Measurements from ENCODE around the gene C17orf50.

C17orf50 gene

GRCh38 chr17:35752471-35752870, 8.2 kb upstream of the C17orf50 start:
- H3K4me3 ChIP-seq (ENCODE audit: low read length), result no peak overlapping the region
- TF ChIP-seq, protein P1, sequence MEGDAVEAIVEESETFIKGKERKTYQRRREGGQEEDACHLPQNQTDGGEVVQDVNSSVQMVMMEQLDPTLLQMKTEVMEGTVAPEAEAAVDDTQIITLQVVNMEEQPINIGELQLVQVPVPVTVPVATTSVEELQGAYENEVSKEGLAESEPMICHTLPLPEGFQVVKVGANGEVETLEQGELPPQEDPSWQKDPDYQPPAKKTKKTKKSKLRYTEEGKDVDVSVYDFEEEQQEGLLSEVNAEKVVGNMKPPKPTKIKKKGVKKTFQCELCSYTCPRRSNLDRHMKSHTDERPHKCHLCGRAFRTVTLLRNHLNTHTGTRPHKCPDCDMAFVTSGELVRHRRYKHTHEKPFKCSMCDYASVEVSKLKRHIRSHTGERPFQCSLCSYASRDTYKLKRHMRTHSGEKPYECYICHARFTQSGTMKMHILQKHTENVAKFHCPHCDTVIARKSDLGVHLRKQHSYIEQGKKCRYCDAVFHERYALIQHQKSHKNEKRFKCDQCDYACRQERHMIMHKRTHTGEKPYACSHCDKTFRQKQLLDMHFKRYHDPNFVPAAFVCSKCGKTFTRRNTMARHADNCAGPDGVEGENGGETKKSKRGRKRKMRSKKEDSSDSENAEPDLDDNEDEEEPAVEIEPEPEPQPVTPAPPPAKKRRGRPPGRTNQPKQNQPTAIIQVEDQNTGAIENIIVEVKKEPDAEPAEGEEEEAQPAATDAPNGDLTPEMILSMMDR (conservative IDR thresholded peaks at IDR 0.05; ENCODE audit: low read length), result no peak
- no peak for DNase-seq (ENCODE audit: low read depth)

DNA sequence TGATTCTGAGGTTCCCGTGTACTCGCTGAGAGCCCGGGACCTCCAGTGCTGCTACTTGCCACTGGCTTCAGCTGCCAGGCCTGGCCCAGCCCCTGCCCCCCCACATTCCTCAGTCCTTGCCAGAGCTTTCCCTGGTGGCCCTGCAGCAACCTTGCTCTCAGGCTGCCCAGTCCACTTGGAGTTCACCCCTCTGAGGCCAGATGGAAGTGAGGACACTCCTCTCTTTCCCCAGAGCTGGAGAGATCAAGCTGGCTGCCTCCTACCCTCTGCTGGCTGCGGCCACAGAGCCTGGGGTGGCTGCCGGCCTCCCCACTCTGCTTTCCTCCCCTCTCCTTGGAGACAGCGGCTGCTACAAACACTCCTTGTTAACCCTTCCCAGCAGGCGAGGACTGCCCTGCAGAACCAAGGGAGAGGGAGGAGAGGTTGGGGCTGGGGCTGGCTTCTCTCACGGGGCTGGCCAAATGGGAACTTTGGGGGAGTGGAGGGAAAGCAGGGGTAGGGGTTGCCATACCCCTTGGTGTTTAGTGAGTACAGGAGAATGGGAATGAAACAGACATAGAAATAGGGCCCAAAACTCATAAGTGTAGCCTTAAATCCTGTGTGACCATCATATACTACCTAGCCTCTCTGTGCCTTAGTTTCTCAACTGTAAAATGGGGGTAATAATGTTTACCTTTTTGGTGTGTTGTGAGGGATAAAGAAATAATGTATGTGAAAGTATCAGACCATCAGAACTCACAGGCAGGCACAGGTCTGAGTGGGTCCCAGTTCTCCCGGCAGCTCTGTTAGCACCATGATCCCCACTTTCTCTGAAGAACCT, 7.5 kb upstream of the C17orf50 start, which contains the start of gene GAS2L2:
GAS2L2 (minus strand) TSS at position 295 of the 820 bp plus-strand sequence. CDS start 389 bp downstream, outside the sequence.
- DNase-seq (ENCODE audit: low read depth), result peak; percentile 23
- TF ChIP-seq, protein P1 (conservative IDR thresholded peaks at IDR 0.05; ENCODE audit: low read length), result no peak
- no peak within 1 kb of the TSS for H3K4me3 ChIP-seq (ENCODE audit: low read length)

DNA sequence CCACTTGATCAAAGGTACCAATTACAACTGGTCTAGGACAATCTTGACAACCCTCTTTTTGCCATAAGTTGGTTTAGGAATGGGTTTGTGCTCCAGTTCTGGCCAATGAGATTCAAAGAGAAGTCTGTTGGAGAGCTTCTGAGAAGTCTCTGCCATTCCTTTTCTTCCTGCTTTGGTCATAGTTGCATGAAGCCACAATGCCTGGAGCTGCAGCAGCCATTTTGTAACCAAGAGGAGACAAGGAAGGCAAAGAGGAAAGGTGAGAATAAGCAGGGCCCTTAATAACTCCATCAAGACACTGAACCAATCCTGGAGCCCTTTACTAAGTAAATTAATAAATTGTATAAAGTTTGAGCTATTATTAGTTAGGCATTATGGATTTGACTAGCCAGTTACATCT, 3.4 kb upstream of the C17orf50 start:
- DNase-seq (ENCODE audit: low read depth), result no peak
- TF ChIP-seq, protein P1 (conservative IDR thresholded peaks at IDR 0.05; ENCODE audit: low read length), result no peak
- H3K4me3 ChIP-seq (ENCODE audit: low read length), result no peak overlapping the region

DNA sequence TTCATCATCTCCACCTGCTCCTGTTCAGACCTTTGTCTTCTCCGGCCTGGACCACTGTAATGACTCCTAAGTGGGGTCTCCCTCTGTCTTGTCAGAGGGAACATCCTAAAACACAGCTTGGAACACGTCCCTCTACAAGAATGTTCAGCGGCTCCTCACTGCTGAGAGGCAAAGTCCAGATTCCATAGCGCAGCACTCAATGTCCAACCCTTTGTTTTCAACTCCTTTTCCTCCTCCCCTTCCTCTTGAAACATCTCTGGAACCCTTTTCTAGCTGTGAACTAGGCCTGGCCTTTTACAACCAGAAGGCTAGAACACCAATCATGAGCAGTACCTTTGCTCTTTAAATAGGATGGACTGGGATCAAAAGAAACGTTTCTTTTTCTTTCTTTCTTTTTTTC, 914 bp downstream of the C17orf50 start:
- H3K4me3 ChIP-seq (ENCODE audit: low read length), result no peak overlapping the region
- no peak for DNase-seq (ENCODE audit: low read depth)
- TF ChIP-seq, protein P1 (conservative IDR thresholded peaks at IDR 0.05; ENCODE audit: low read length), result no peak

GRCh38 chr17:35763767-35764122, 3.1 kb downstream of the C17orf50 start:
- H3K4me3 ChIP-seq (ENCODE audit: low read length), result peak overlapping the region; percentile 43
- TF ChIP-seq, protein P1 (conservative IDR thresholded peaks at IDR 0.05; ENCODE audit: low read length), result no peak
- DNase-seq (ENCODE audit: low read depth), result no peak

- TF ChIP-seq, protein P1 (conservative IDR thresholded peaks at IDR 0.05; ENCODE audit: low read length), result peak; percentile 76
- peak overlapping the region; percentile 43 for H3K4me3 ChIP-seq (ENCODE audit: low read length)
- DNase-seq (ENCODE audit: low read depth), result peak; percentile 65
Measured at GRCh38 chr17:35764123-35764991, 3.7 kb downstream of the C17orf50 start.

Measured in AG10803 (cell line).